Astrocyte (in vitro differentiated cells and primary cell): ENCODE data around the gene RGL1.

Source experiments
- EZH2 ChIP-seq: IDR thresholded peaks from 2 replicates; pipeline ENCODE4 v1.6.1; 2012; ENCODE audit warnings: mild to moderate bottlenecking, low read length, inconsistent platforms; ENCODE audit not compliant: insufficient read depth
- TF ChIP-seq, protein P1 (sequence below): IDR thresholded peaks from 2 replicates; pipeline ENCODE4 v1.5.1; 2011; ENCODE audit warnings: low read depth, mild to moderate bottlenecking, inconsistent platforms, low read length, moderate library complexity; ENCODE audit not compliant: insufficient read depth

GRCh38 chr1:183958958-183959357, 154.0 kb downstream of the RGL1 start:
- TF ChIP-seq, protein P1, sequence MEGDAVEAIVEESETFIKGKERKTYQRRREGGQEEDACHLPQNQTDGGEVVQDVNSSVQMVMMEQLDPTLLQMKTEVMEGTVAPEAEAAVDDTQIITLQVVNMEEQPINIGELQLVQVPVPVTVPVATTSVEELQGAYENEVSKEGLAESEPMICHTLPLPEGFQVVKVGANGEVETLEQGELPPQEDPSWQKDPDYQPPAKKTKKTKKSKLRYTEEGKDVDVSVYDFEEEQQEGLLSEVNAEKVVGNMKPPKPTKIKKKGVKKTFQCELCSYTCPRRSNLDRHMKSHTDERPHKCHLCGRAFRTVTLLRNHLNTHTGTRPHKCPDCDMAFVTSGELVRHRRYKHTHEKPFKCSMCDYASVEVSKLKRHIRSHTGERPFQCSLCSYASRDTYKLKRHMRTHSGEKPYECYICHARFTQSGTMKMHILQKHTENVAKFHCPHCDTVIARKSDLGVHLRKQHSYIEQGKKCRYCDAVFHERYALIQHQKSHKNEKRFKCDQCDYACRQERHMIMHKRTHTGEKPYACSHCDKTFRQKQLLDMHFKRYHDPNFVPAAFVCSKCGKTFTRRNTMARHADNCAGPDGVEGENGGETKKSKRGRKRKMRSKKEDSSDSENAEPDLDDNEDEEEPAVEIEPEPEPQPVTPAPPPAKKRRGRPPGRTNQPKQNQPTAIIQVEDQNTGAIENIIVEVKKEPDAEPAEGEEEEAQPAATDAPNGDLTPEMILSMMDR = no peak
- no peak for TF ChIP-seq EZH2
